NCI-H460 (cell line): ENCODE data around the gene COLQ. TPM values are rescaled to one million over a fixed set of nuclear protein-coding genes. Genes with fewer than 3 reads are reported as not detected.
"Not testable (repeated sequence)": the region's sequence is repeated elsewhere in the genome, so short reads cannot be mapped to it uniquely, and the experiment has no call there.

ENCODE experiments used
- DNase-seq: peaks from one replicate; pipeline ENCODE4 v3.0.0-alpha.2; 2016; ENCODE audit warnings: low read depth; ENCODE audit errors: extremely low read depth
- small RNA-seq, 2 experiments: library from RNA; depleted of rRNA; stranded (forward); fragments of <200 nt; gene quantifications; one replicate each; pipeline ENCODE3, GENCODE V24; 2014
- total RNA-seq: library from RNA; depleted of rRNA; stranded (reverse); fragments of >200 nt; shearing (Covaris generic); gene quantifications from 2 replicates; pipeline ENCODE4 v1.2.3, GENCODE V29; 2014; rRNA removed

The COLQ gene
- total RNA-seq, 1 experiment from 2014 or later, result not detected

- DNase-seq, result no peak
Observed at GRCh38 chr3:15430624-15431023, 90.9 kb downstream of the COLQ start.

- DNase-seq, result no peak
Observed at GRCh38 chr3:15429080-15429479, 92.4 kb downstream of the COLQ start.

DNA sequence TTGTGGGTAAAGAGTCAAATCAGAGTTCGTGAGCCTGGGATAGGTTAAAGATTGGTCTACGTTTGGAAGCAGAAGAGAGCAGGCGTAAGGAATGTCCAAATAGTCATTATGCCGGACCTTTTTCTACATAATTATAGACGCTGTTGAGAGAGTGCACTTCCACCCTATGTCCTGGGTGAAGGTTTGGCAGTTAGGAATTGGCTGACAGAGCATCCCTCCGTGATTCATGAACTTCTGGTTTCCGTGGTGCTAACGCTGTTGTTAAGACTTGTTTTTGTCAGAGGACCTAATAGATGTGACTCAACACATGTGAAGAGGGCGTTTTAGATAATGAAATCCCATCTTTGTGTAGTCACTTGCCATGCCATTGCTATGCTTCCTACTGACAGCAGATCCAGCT, 93.0 kb downstream of the COLQ start:
- DNase-seq, result no peak

- no peak for DNase-seq
Observed at GRCh38 chr3:15427981-15428380, 93.5 kb downstream of the COLQ start.

GRCh38 chr3:15427182-15427880, 94.2 kb downstream of the COLQ start, which contains the start of the genes EAF1 and METTL6:
Gene EAF1, plus strand, starts transcription at chr3:15427598. Its CDS starts 182 bp downstream, at chr3:15427780.
Gene METTL6, minus strand, starts transcription at chr3:15427544. Its CDS starts 1,033 bp downstream, at chr3:15426511.
- peak; percentile 55 for DNase-seq

DNA sequence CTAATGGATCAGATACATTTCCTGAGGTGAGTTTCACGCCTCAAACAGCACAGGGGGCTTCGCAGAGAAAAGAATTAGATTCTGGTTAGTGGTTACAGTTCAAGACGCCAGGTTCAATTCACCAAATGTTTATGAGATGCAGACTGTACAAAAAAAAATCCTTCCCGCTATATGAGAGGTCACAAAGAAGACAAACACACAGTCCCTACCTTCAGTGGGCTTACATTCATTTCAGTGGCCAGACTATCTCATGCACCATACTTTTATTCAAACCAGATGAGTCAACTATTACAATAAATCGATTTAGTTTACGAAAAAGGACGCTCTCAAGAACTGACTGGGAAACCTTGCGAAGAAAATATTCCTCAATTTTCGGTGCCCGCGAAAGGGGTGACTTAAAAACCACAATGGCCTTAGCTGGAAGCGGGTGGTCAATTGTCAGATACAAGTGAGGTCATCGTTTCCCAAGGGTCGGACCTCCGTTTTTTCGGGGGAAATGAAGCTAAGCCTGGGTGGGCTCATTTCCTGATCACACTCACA, 94.9 kb downstream of the COLQ start:
- DNase-seq, result no peak

DNA sequence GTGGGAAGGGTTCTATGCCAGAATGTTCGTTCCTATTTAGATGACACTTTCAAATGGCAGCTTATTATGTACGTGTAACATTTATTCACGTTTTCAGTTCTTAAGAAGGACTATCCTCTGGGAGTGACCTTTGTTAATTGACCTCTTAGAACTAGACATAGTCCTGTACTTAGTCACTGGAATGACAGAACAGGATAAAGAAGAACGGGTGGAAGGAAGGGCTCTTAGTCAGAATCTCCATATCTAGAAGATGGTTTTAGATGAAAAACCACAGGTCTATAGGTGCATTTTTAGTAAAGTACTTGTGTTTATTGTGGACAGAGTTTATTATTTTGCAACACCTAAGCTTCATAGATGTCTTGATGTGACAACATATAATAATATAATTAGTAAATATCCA, 100.6 kb downstream of the COLQ start:
- no peak for DNase-seq

GRCh38 chr3:15410966-15411365, 110.5 kb downstream of the COLQ start:
- not testable (repeated sequence) for DNase-seq

DNA sequence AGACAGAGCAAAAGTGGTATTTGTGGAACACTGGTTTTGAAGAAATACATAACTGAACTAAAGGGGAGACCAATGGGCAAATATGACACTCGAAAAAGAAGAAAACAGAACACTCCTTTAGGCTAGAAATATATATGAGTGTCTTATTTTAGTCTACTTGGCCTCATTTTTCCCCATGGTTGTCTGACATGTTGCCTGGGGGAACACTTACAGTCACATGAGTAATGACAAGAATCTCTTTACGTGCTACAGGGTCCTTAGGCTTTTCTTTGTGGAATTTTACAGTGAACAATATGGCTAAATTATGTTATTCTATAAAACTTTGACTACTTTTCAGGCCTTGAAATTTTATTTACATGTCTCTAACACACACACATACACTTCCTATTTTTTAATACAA, 111.7 kb downstream of the COLQ start:
- DNase-seq, result no peak

- no peak for DNase-seq
Observed at GRCh38 chr3:15409239-15409638, 112.3 kb downstream of the COLQ start.

DNA sequence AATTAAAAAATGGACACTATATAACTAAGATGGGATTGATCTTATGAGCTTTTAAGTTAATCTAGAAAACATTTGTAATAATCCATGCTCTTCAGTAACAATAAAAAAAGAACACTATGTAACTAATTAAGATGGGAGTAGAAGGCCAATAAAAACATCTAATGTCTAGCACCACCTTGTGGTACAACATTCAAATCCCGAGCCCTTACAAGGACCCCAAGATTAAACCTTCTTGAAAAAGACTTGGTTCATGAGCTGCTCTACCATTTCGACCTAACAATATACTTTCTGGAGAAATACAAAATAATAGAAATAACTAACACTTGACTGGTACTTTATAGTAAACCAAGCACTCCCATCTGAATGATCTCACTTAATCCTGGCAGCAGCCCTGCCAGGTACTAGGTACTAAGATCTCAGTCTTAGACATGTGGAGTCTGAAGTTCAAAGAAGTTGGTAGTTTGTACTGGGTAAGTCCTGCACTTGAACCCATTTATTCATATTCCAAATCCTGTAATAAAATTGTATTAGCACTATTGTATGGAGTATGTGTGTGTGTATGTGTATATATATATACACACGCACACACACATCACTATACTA, 116.0 kb downstream of the COLQ start:
- DNase-seq, result peak; percentile 30

DNA sequence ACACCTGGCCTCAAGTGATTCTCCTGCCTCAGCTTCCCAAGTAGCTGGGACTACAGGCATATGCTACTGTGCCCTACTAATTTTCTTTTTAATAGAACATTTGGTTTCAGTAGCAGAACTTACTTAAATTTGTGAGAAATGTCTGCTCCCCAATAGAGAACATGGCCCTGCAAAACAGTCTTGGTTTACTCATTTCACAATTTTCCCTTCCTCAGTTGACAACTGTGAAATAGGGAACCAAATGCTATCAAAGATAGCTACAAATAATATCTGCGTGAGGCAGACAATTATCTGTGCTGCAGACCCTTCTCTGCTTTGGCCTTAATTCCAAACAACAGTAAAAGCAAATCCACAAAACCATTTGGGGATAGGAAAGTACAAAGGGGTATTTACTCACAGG, 116.7 kb downstream of the COLQ start:
- no peak for DNase-seq

GRCh38 chr3:15403965-15404364, 117.5 kb downstream of the COLQ start:
- DNase-seq, result no peak

DNA sequence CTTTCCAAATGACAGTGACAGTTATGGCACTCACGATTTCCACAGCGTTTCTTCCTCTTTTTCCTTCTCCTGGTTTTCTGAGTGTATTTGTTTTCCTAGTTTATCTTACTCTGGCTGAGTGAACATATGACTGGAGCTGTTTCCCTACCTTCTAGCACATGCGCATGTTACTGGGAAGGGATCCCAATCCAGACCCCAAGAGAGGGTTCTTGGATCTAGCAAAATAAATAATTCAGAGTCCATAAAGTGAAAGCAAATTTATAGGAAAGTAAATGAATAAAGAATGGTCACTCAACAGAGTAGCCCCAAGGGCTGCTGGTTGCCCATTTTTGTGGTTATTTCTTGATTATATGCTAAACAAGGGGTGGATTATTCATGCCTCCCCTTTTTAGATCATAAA, 118.0 kb downstream of the COLQ start:
- no peak for DNase-seq

- no peak for DNase-seq
Observed at GRCh38 chr3:15401936-15402335, 119.6 kb downstream of the COLQ start.

Small RNA genes lying within 50 kb of the gene (small RNA-seq; reads per million reads assigned to genes)
- gene MIR4270 (0 reads per million in 2 experiments), gene RN7SL110P (0 to 0.82 reads per million in 2 experiments), gene RNU6-1024P (0 reads per million in 2 experiments)

Other genes with a start within 250 kb of the COLQ start
- 5.2 and 5.6 TPM in 2 replicates for gene SH3BP5, start 189.1 kb downstream of the COLQ start, total RNA-seq
- gene METTL6, start 94.2 kb downstream of the COLQ start, total RNA-seq, result 25.9 and 34.7 TPM in 2 replicates
- gene EAF1, start 94.1 kb downstream of the COLQ start, total RNA-seq, result 24.1 and 24.8 TPM in 2 replicates
- 22.5 and 25.2 TPM in 2 replicates for gene HACL1, start 79.9 kb upstream of the COLQ start, total RNA-seq
- 18.1 and 23.6 TPM in 2 replicates for gene BTD, start 80.0 kb upstream of the COLQ start, total RNA-seq